ENCODE data around the gene HOXC6. TPM values are rescaled to one million over a fixed set of nuclear protein-coding genes. Genes with fewer than 3 reads are reported as not detected.
A peak's percentile ranks its signal among the peaks of the same experiment; 100 is the strongest.

The HOXC6 gene
- total RNA-seq, 2 donors from 2014 or later: not detected

GRCh38 chr12:54049108-54049507 lies 20.9 kb downstream of the HOXC6 start:
- Histone ChIP-seq H3K9me3 (no peaks in the 10 kb centered on the region), H3K4me1 (peaks cover 0 to 18% of the 10 kb centered on the region in 2 donors), H3K27me3 (peaks cover 28 to 53% of the 10 kb centered on the region in 2 donors), H3K4me3 (no peak overlapping the region), H3K27ac (no peak overlapping the region), H3K36me3 (no peaks in the 10 kb centered on the region)
- no peak for TF ChIP-seq CTCF (IDR thresholded peaks at IDR 0.05)
- no peak for DNase-seq (ENCODE audit: low spot score)

- Histone ChIP-seq H3K27me3 (peaks cover 31 to 50% of the 10 kb centered on the region in 2 donors), H3K36me3 (no peaks in the 10 kb centered on the region), H3K27ac (no peak overlapping the region), H3K4me1 (peaks cover 0 to 18% of the 10 kb centered on the region in 2 donors), H3K9me3 (no peaks in the 10 kb centered on the region), H3K4me3 (no peak overlapping the region)
- TF ChIP-seq CTCF (IDR thresholded peaks at IDR 0.05): no peak
- DNase-seq (ENCODE audit: low spot score): no peak
Measured at GRCh38 chr12:54050482-54050810, 22.2 kb downstream of the HOXC6 start.

GRCh38 chr12:54051026-54051842 lies 23.0 kb downstream of the HOXC6 start:
- Histone ChIP-seq H3K36me3 (no peaks in the 10 kb centered on the region), H3K9me3 (no peaks in the 10 kb centered on the region), H3K27ac (no peak overlapping the region), H3K4me1 (peaks cover 0 to 18% of the 10 kb centered on the region in 2 donors), H3K4me3 (no peak overlapping the region), H3K27me3 (peaks cover 23 to 43% of the 10 kb centered on the region in 2 donors)
- DNase-seq (ENCODE audit: low spot score): no peak
- TF ChIP-seq CTCF (IDR thresholded peaks at IDR 0.05): no peak

GRCh38 chr12:54051874-54052437 lies 23.7 kb downstream of the HOXC6 start:
- peaks cover 0 to 13% of the 10 kb centered on the region in 2 donors for H3K4me1 ChIP-seq
- no peak overlapping the region for H3K27ac ChIP-seq
- peaks cover 22 to 39% of the 10 kb centered on the region in 2 donors for H3K27me3 ChIP-seq
- no peak for DNase-seq (ENCODE audit: low spot score)
- no peaks in the 10 kb centered on the region for H3K9me3 ChIP-seq
- no peaks in the 10 kb centered on the region for H3K36me3 ChIP-seq
- no peak overlapping the region for H3K4me3 ChIP-seq
- no peak for TF ChIP-seq CTCF (IDR thresholded peaks at IDR 0.05)

- TF ChIP-seq CTCF (IDR thresholded peaks at IDR 0.05): no peak
- no peak for DNase-seq (ENCODE audit: low spot score)
- Histone ChIP-seq H3K27ac (peak overlapping the region in 1 of 2 donors; percentile 1), H3K4me3 (peak overlapping the region in 1 of 2 donors; percentile 49), H3K36me3 (no peaks in the 10 kb centered on the region), H3K4me1 (peaks cover 0 to 8% of the 10 kb centered on the region in 2 donors), H3K9me3 (no peaks in the 10 kb centered on the region), H3K27me3 (peaks cover 20 to 33% of the 10 kb centered on the region in 2 donors)
Measured at GRCh38 chr12:54052438-54053002, 24.3 kb downstream of the HOXC6 start.
